GM18519 (cell line): Measurements from ENCODE around the gene DIAPH2.

Source experiments
- ATAC-seq: cut with Tn5 transposase; IDR thresholded peaks from one replicate; pipeline ENCODE4 v1.9.1; 2021; ENCODE audit warnings: mild to moderate bottlenecking, moderate library complexity; ENCODE audit not compliant: unreplicated experiment, low FRiP score

The DIAPH2 gene

DNA sequence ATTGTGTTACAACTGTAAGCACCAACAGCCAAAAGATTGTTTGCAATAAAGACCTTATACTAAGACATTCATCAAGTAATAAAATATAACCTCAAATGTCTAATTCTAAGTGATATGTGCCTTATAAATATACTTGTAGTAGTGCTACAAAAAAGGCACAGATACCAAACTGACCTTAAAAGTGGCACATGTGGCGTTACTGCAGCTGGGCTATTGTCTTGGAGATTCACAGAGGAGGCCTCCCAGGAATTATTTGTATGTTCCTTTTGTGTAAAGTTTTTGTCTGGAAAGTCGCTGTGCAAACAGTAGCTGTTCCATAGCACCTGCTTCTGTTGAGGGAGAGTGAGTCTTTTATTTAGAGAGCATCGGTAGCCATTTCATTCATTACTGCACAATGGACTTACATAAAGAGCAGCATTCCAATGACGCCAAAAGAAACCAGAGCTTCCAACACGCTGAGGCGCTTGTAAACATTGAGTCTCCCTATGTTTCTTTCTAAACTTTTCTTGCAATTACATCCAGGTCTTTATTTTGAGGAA is 342.8 kb downstream of the DIAPH2 start:
- no peak for ATAC-seq

DNA sequence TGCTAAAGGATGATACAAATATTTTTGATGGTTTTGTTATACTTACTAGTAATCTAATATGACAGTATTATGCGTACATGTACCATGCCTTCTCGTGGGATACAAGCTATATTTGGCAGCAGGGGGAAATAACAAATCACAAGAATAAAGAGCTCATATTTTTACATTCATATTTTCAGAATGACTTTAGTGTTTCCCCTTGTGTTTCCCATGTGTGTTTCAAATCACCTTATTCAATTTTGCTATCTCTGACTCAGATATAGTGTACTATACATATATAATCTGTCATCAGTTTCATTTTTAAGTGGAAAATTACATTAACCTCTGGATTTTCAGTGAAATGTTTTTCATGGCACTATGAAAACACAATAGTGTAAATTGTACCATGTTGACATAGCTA is 345.8 kb downstream of the DIAPH2 start:
- peak; percentile 46 for ATAC-seq

DNA sequence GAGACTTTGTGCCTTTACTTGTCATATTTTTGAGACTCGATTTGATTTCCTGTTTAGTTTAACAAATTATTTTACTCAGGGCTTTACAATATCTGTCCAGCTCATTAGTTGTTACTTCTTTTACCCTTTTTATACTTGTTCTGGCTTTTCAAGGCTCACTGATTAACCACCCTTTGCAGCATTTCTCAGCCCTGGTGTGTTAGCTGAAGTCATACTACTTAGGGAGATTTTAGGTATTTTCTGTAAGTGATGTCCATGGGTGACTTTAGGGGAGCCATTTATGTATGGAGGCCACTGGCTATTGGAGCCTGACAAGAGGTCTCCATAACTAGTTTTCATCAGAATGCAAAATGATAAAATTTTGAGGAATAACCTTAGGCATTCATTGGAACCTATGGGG is 346.3 kb downstream of the DIAPH2 start:
- ATAC-seq, result no peak

DNA sequence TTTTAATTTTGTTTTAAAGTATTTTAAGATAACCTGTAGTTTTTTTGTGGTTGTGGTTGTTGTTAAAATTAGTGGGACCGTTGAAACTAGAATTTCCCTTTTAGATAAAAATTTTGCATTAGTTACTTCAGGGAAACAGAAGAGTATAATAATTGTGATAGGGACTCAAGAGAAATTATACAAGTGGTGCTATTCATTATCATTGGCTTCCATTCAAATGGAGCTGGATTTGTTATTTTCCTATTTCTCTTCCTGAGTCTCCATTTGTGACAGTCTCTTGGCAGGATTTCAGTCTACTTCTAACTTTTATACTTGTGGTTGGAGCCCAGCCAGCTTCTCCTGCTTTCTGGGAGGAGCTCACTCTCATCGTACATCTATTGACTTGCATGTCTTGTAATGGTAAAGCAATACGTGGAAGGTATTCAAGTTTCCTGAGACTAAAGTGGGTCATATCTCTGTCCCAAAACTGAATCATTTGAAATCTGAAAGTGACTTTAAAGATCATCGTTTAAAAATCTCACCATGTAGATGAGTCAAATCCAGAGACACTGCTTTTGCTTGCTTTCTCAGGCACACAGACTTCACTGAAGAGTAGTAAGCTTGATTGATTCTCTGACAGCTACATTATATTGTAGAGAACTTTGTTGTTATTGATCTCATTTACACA is 354.9 kb downstream of the DIAPH2 start:
- peak; percentile 92 for ATAC-seq

DNA sequence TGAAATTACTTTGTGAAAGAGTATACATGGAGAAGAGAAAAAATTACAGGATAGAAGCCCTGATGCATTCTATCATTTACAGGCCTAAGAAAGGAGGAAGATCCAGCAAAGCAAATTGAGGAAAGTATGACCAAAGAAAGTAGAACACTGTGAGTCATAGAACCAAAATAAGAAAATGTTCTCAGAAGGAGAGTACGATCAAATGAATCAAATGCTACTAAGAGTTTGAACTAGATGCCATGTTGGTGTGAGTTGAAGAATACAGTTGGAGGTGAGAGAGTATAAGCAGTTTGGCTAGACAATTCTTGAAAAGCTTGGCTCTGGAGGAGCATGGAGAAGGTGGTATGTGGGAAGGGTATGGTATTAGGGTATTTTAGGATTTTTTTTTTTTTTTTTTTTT is 360.8 kb downstream of the DIAPH2 start:
- ATAC-seq, result no peak

DNA sequence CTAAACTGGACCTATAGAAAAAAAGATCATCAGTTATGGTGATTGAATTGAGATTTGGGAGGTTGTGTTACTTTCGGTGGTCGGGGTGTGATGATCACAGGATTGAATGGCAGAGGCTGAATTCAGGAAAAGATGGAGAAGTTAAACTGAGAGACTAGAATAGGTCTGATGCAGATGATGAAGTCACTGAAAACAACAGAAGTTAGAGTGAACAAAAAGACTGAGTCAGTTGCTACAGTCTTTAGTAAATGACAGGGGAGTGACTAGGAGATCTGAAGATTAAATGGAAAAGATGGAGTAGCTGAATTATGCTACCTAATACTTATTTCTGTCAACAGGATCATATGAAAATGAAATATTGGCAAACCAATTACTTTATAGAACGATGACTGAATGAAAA is 362.2 kb downstream of the DIAPH2 start:
- no peak for ATAC-seq

DNA sequence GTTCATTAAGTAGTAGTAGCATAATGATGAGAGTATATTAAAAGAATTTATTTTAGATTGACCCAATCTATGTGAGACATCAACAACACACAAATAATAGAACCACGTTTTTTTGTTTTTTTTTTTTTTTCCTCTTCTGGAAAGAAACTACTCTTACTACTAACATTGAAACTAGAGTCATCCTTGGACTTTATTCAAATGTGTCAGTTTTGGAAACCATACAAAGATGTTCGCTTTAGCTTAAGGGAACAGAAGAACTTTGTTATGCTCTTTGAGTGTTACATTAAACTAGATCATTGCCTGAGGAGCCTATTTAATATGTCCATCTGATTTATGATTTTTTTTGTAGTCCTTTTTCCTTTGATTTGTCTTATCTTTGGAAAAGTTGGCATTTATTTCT is 365.8 kb downstream of the DIAPH2 start:
- ATAC-seq, result no peak

DNA sequence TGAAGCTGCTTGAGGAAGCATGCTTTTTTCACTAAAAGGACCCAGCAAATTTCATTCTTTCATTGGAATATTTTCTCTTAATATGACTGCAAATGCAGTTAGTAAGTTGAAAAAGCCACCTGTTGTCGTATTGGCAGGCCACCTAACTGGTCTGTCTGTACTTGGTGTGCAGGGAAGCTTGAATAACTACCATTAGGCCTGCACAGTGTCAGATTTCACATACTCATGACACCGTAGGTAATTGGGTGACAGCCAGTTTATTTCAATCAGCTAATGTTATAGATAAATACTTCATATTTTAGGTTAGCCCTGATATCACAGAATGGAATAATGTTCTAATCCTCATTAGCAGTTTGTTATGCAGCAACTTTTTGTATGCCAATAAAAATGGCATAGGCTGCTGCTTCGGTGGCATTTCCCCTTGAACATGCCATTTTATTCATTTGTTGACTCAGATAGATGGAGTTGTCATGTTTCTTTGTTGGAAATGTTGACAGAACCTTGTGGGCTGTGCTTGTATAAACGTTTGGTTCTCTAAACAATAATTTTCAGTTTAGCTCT is 372.8 kb downstream of the DIAPH2 start:
- no peak for ATAC-seq

DNA sequence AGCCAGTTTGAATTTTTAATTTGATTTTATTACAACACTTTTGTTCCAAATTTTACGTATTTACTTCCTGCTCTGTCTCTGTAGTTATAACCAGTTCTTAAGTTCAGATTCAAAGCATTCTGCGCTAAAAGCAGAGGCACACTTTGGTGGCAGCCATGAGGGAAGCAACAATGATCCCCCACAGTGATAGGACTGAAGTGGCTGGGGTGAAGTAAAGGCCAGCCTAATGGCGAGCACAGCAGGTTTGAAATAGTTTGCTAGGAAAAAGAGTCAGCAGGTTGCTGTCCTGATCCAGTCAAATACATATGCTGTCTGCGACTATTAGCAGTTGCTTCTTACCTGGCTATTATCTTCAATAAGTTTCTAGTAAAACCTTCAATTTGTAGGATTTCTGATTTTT is 375.4 kb downstream of the DIAPH2 start:
- ATAC-seq, result no peak

DNA sequence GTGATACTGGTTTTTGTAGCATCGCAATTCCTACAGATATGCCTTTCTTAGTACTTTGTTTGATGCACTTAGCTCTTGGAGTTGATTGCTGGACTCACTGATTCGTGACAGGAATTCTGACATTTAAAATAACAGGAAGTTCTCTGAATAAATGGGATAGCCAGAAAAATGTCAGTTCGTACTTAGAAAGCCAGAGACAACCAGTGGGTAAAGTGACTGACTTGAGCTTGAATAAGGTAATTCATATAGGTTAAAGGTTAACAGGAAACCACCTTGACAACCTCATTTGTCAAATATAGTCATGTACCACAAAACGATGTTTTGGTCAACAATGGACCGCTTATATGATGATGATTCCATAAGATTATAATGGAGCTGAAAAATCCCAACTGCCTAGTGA is 380.4 kb downstream of the DIAPH2 start:
- no peak for ATAC-seq

DNA sequence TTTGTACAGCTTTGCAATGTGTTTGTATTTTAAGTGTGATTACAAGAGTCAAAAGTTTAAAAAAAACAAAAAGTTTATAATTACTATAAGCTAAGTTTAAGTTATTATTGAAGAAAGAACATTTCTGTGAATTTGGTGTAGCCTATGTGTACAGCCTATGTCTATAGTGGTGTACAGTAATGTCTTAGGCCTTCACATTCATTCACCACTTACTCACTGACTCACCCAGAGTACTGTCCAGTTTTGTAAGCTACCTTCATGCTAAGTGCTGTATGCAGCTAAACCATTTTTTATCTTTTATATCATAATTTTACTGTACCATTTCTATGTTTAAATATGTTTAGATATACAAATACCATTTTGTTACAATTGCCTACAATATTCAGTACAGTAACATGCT is 381.3 kb downstream of the DIAPH2 start:
- ATAC-seq, result no peak

DNA sequence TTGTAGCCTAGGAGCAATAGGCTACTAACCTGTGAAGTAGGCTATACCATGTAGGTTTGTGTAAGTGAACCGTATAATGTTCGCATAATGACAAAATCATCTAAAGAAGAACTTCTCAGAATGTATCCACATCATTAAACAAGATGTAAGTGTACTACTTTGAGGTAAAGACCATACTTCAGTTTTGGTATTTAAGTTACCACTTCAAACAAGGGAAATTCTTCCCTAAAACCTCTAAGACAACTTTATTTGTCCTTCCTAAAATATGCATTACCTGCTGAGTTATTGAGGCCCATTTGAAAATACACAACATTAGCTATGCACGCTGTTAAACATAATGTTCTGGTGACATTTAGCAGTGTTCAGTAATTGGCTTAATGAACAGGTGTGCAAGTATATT is 381.7 kb downstream of the DIAPH2 start:
- ATAC-seq, result no peak

DNA sequence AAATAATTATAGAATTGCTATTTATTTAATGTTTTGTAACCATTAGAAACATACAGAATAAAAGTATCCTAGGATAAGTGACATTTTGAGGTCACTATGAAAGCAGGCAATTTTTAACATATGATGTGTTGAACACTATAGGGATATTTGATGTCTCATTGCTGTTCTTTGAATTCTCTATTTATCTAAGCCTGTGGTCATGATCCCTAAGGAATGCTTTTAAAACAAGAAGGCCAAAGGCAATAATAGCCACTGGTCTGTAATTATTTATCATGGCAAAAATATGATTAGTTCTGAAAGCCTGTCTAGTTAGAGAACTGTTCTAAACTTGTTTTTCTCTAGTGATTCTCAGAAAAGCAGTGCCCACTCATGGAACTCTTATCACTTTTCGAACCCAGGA is 385.7 kb downstream of the DIAPH2 start:
- no peak for ATAC-seq

DNA sequence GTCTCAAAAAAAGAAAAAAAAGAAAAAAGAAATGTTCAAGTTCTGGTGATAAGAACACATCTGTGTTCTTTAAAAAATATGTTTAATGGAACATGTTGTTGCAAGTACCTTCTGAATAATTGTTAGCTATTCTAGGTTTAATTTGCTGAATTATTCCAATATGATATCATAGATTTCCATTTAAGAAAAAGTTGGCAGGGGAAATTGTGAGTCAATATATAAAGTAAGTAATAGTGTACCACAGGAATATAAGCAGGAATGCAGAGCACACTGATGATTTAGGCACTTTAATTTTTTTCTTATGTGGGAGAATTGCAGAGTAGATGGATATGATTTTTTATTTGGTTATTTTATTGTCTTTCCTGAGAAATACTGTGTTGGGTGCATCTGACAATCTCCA is 389.8 kb downstream of the DIAPH2 start:
- no peak for ATAC-seq

DNA sequence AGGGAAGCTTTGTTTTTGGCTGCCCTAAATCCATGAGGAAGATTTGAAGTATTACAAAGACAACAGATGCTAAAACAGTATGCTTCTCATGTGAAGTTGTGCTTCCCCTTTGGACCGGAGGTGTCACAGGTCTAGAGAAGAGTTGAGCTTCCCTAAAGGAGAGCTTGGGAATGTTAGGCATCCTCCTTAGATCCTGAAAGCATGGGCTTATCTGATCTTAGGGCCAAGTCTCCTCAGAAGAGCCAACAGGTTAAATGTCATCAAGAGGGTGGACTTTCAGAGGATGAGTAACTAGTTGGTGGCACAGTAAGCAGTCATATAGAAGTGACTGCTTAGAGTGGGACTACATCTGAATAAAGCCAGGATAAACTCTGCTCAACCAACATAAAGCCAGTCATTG is 404.5 kb downstream of the DIAPH2 start:
- ATAC-seq, result no peak

DNA sequence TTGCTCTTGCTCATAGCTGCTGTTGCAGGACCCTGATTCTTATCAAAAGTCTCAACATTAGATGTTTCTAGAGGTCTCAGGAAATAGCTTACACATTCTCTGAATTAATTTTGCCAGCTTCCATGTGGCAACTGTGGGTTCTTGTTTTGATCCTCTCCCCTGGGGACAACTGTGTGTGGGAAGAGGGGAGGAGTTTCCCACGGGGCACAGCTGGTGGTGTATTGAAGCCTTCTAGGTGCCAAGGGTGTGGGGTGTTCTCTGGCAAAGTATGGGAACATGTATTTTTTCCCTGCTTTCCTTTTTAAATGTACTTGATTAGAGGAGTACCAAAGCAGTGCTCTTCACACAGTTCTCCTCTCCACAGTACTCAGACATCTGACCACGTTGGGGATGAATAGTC is 411.7 kb downstream of the DIAPH2 start:
- ATAC-seq, result no peak

DNA sequence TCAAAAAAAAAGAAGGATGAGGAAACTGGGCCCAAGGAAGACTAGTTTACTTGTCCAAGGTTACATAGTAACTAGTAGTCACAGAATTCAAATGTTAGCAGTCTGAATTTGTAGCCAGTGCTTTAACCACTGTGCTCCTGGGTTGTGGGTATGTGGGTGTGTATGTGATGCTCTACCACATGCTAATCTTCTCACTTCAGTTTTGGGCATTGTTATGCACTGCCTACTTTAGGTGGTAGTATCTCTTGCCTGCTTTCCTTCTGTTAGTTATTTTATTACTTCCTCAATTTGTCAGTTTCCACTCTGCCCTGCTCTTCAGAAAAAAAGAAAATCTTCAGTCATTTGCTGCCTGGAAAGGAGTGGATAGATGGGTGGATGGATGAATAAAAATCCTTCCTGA is 418.3 kb downstream of the DIAPH2 start:
- ATAC-seq, result no peak

DNA sequence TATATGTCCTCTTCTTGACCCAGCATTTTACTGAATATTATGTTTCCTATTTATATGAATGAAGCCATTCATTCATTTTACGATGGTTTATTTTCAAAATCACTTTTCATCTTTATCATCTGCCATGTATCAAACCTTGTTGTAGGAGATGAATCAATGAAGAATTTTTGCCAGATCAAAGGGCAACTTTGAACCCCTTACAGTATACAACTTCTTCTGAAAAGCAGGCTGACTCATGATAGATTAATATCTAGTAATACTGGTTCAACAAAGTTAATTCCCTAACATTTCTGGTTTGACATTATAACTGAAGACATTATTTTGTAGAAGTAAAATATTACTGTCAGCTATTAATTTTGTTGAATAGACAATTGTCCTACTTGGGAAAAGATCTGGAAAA is 425.1 kb downstream of the DIAPH2 start:
- no peak for ATAC-seq

DNA sequence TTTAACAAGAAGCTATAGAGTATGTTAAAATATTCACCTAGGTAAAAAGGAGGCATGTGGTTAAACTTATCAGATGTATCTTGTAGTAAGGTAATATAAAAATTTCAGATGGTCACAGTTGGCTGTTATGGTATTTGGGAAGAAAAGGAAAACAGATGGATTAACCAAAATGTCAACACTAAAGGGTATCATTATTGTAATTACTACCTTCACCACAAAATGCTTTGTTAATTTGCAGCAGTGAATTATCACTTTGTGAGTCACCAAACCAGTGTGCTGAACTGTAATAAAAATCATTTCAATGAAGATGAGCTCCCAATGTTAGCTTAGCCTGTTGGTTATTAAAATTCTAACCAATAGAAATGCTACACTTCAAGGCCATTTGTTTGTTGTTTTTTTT is 432.9 kb downstream of the DIAPH2 start:
- no peak for ATAC-seq

DNA sequence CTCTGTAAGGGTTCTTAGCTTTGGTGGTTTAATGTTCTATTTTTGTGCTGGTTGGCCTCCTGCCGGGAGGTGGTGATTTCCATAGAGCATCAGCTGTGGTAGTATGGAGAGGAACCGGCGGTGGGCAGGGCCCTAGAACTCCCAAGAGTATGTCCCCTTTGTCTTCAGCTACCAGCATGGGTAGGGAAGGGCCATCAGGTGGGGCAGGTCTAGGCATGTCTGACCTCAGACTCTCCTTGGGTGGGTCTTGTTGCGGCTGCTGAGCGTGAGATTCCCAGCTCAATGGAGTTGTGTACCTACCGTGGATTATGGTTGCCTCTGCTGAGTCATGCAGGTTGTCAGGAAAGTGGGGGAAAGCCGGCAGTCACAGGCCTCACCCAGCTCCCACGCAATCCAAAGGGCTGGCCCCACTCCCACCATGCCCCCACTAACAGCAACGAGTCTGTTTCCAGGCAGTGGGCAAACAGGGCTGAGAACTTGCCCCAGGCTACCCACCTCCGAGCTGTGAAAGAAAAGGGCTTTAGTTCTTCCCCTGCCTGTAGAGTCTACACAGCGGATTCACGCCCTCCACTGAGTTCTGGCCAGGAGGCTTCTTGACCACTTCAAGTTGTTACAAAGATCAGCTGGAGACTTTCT is 434.9 kb downstream of the DIAPH2 start:
- no peak for ATAC-seq

DNA sequence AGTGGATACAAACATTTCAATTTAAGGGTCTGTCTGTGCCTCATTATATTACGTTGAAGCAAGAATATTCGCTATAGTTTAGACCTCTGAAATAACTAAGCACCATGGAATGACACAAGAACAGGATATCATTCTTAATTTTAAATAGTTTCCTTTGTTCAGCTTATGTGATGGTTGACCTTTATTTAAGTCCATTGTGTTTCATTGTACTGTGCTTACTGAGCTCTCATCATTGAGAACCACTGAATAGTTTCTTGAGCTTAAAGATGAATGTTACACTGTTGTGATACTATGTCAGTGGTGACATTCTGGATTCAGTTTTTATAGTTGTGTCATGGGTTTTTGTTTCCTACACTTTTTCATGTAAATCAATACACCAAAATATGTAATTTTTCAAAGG is 438.4 kb downstream of the DIAPH2 start:
- ATAC-seq, result no peak

DNA sequence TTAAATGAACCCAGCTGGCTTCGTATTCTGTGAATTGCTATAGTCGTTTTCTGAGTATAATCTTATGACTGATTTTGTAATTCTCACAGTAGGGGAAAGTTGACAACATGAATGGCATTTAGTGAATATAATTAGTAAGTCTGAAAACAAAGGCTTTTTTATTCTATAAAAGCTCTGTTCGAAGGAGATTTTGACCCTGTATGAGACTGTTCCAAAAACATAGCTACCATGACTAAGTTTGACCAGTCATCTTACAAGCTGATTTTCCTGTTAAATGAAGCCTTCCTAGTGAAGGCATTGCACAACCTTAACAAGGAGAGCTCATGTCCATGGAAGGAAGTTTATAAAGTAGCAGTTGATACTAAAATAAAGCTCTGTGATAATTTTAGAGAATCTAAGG is 441.4 kb downstream of the DIAPH2 start:
- no peak for ATAC-seq
